Measurements from ENCODE around the gene TMEM238L. TPM values are rescaled to one million over a fixed set of nuclear protein-coding genes. Genes with fewer than 3 reads are reported as not detected.

The TMEM238L gene
- total RNA-seq, 1 donor = not detected

- TF ChIP-seq CTCF (IDR thresholded peaks at IDR 0.05; ENCODE audit: insufficient read depth, low read depth, low read length) = no peak
- no peak for DNase-seq (ENCODE audit: low read depth)
Observed at GRCh38 chr17:10771148-10771547, 32.8 kb downstream of the TMEM238L start.

DNA sequence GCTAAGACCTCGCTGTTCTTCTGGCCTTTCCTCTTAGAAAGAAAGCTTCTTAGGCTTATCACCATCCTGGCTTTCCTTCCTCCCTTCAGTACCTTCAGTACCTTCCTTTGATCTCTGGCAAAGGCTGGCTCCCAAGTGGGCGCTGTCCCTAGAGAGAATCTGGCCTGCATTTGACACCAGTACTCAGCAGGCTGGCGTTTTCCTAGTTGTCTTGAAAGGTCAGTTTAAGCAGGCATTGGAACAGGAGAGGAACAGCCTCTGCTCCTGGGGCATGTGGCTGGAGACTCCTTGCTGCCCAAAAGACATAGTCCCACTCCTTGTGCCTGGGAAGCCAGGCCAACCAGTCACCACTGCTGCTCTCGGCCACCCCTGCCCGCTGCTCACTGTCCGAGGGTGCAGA, 34.1 kb downstream of the TMEM238L start:
- no peak overlapping the region for H3K4me3 ChIP-seq (ENCODE audit: low read depth, low read length)
- DNase-seq (ENCODE audit: low read depth) = no peak
- TF ChIP-seq CTCF (IDR thresholded peaks at IDR 0.05; ENCODE audit: insufficient read depth, low read depth, low read length) = no peak

More at GRCh38 chr17:10771148-10771547, 32.8 kb downstream of the TMEM238L start:
- H3K4me3 ChIP-seq (ENCODE audit: low read depth, low read length) = no peak overlapping the region

GRCh38 chr17:10768750-10769251, 35.1 kb downstream of the TMEM238L start:
- TF ChIP-seq CTCF (IDR thresholded peaks at IDR 0.05; ENCODE audit: insufficient read depth, low read depth, low read length) = no peak
- H3K4me3 ChIP-seq (ENCODE audit: low read depth, low read length) = no peak overlapping the region
- DNase-seq (ENCODE audit: low read depth) = no peak

DNA sequence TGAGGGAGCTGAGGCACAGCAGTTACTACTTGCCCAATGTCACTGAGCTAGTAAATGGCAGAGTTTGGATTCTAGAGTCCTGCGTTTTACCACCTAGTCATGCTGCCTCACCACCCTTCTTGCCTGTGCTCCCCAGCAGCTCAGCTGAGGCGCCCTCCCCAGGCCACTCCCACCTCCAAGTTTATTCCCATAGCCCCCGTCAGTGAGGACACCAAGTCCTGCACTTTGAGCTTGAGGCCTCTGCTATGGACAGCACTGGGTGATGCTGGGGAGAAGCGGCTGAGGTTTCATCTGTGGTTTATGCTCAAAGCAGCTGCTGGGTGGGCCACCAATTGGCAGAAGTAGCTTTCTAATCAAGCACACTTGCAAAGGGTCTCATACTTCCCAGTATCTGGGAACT, 36.7 kb downstream of the TMEM238L start:
- DNase-seq (ENCODE audit: low read depth) = no peak
- no peak overlapping the region for H3K4me3 ChIP-seq (ENCODE audit: low read depth, low read length)
- no peak for TF ChIP-seq CTCF (IDR thresholded peaks at IDR 0.05; ENCODE audit: insufficient read depth, low read depth, low read length)

DNA sequence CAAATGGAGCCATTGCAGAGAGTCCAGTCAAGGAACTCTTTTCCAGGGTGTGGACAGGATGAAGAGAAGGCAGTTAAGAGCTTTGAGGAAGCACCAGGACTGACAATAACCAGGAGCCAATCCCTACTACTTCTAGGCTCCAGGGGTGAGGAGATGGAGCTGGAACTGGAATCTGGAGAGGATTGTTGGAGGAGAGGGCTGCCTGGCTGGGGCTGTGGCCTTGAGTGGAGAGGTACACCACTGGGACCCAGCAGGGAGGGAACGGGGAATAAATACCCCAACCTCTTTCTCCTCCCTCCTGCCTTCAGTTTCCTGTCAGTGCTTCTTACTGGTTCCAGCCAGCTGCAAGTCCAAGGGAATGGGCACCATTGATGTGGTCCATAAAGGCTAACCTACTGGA, 41.9 kb downstream of the TMEM238L start:
- no peak overlapping the region for H3K4me3 ChIP-seq (ENCODE audit: low read depth, low read length)
- TF ChIP-seq CTCF (IDR thresholded peaks at IDR 0.05; ENCODE audit: insufficient read depth, low read depth, low read length) = no peak
- no peak for DNase-seq (ENCODE audit: low read depth)

GRCh38 chr17:10761281-10761680, 42.6 kb downstream of the TMEM238L start:
- no peak for DNase-seq (ENCODE audit: low read depth)
- no peak for TF ChIP-seq CTCF (IDR thresholded peaks at IDR 0.05; ENCODE audit: insufficient read depth, low read depth, low read length)
- no peak overlapping the region for H3K4me3 ChIP-seq (ENCODE audit: low read depth, low read length)

DNA sequence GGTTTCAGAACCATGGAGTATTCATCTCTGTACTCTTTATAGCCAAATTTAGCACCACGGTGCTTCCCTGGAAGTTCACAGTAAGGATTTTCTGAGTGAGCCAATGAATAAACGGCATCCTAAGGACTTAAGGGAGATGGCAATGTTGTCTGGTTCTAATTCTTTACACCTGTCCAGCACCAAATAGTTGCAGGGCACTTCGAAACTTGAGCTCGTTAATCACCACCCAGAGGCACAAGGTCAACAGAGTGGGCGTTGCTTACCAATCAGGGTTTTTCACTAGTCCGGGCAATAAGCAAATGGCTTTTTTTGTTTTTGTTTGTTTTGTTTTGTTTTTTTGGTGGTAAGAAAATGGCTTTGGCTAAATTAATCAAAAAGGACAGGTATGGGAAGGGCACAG, 45.8 kb downstream of the TMEM238L start:
- no peak overlapping the region for H3K4me3 ChIP-seq (ENCODE audit: low read depth, low read length)
- no peak for DNase-seq (ENCODE audit: low read depth)
- TF ChIP-seq CTCF (IDR thresholded peaks at IDR 0.05; ENCODE audit: insufficient read depth, low read depth, low read length) = no peak

All from fibroblast of villous mesenchyme (primary cell).